Neural cell (in vitro differentiated cells): Measurements from ENCODE around the gene SLC25A13. TPM values are rescaled to one million over a fixed set of nuclear protein-coding genes. Genes with fewer than 3 reads are reported as not detected.

Experiments used
- H2AFZ ChIP-seq: fragments of 200-600, 300-800 bp; sonication (generic), shearing (Covaris generic); 2 replicates; pipeline ENCODE4 v1.6.0; 2014; ENCODE audit warnings: low read depth, mild to moderate bottlenecking, antibody characterized with exemption, low read length, moderate library complexity
- H3F3A ChIP-seq: fragments of 200-600 bp; shearing (Covaris generic); 2 replicates; pipeline ENCODE4 v1.6.1; 2016; ENCODE audit warnings: mild to moderate bottlenecking, moderate library complexity, mixed read lengths, antibody characterized with exemption, low read length; ENCODE audit not compliant: insufficient read depth, poor library complexity, severe bottlenecking
- H3K27ac ChIP-seq: fragments of 200-600, 300-800 bp; sonication (generic), shearing (Covaris generic); 2 replicates; pipeline ENCODE4 v1.5.1; 2014; ENCODE audit warnings: mild to moderate bottlenecking, low read length, moderate library complexity
- H3K27me3 ChIP-seq: fragments of 300-800, 200-600 bp; sonication (generic), shearing (Covaris generic); 2 replicates; pipeline ENCODE4 v1.6.0; 2014; ENCODE audit warnings: mild to moderate bottlenecking, low read depth, low read length, moderate library complexity; ENCODE audit not compliant: insufficient read depth
- H3K36me3 ChIP-seq: fragments of 300-800, 200-600 bp; sonication (generic), shearing (Covaris generic); 2 replicates; pipeline ENCODE4 v1.5.1; 2014; ENCODE audit warnings: mild to moderate bottlenecking, antibody characterized with exemption, low read length, moderate library complexity; ENCODE audit not compliant: insufficient read depth
- H3K4me2 ChIP-seq: fragments of 300-800, 200-600 bp; sonication (generic), shearing (Covaris generic); 2 replicates; pipeline ENCODE4 v1.6.0; 2014; ENCODE audit warnings: mild to moderate bottlenecking, low read length
- H3K4me3 ChIP-seq: fragments of 300-800, 200-600 bp; sonication (generic), shearing (Covaris generic); 2 replicates; pipeline ENCODE4 v1.5.1; 2014; ENCODE audit warnings: mild to moderate bottlenecking, low read length, moderate library complexity
- H3K79me2 ChIP-seq: fragments of 200-600 bp; shearing (Covaris generic); replicated peaks from 2 replicates; pipeline ENCODE4 v1.6.0; 2014; ENCODE audit warnings: mild to moderate bottlenecking, low read length, moderate library complexity; ENCODE audit not compliant: insufficient read depth
- H3K9ac ChIP-seq: fragments of 300-800, 200-600 bp; sonication (generic), shearing (Covaris generic); 2 replicates; pipeline ENCODE4 v1.6.1; 2016; ENCODE audit warnings: mild to moderate bottlenecking, low read length, mixed read lengths
- H3K9me2 ChIP-seq: fragments of 200-600 bp; shearing (Covaris generic); 2 replicates; pipeline ENCODE4 v1.6.1; 2016; ENCODE audit warnings: mild to moderate bottlenecking, low read length, mixed read lengths; ENCODE audit not compliant: insufficient read depth
- H3K9me3 ChIP-seq: fragments of 200-600, 300-800 bp; sonication (generic), shearing (Covaris generic); 2 replicates; pipeline ENCODE4 v1.6.1; 2016; ENCODE audit warnings: mild to moderate bottlenecking, mixed run types, low read length, moderate library complexity, mixed read lengths
- H4K20me1 ChIP-seq: fragments of 200-600 bp; shearing (Covaris generic); 2 replicates; pipeline ENCODE4 v1.6.1; 2016; ENCODE audit warnings: mild to moderate bottlenecking, mixed run types; ENCODE audit not compliant: insufficient read depth
- CTCF ChIP-seq: fragments of 450-650 bp; IDR thresholded peaks from 2 replicates; pipeline ENCODE4 v1.5.1; 2014; ENCODE audit warnings: antibody characterized with exemption, mild to moderate bottlenecking, moderate library complexity; ENCODE audit not compliant: poor library complexity, severe bottlenecking
- EP300 ChIP-seq: fragments of 450-650 bp; conservative IDR thresholded peaks from 2 replicates; pipeline ENCODE4 v1.6.1; 2014; ENCODE audit warnings: antibody characterized with exemption, mild to moderate bottlenecking, moderate library complexity; ENCODE audit not compliant: poor library complexity, severe bottlenecking
- EZH2 ChIP-seq: fragments of 200-600, 300-800 bp; shearing (Covaris generic), sonication (generic); IDR thresholded peaks from 2 replicates; pipeline ENCODE4 v1.6.1; 2014; ENCODE audit warnings: antibody characterized with exemption, low read length, borderline replicate concordance, mild to moderate bottlenecking; ENCODE audit not compliant: insufficient read depth, poor library complexity, severe bottlenecking
- MXI1 ChIP-seq: fragments of 450-650 bp; conservative IDR thresholded peaks from 2 replicates; pipeline ENCODE4 v1.6.1; 2014; ENCODE audit warnings: antibody characterized with exemption, mild to moderate bottlenecking; ENCODE audit not compliant: poor library complexity, severe bottlenecking
- POLR2AphosphoS5 ChIP-seq: IDR thresholded peaks from 2 replicates; pipeline ENCODE4 v1.6.1; 2012
- RAD21 ChIP-seq: fragments of 450-650 bp; conservative IDR thresholded peaks from 2 replicates; pipeline ENCODE4 v1.6.1; 2014; ENCODE audit warnings: antibody characterized with exemption, mild to moderate bottlenecking, moderate library complexity
- REST ChIP-seq: IDR thresholded peaks from 2 replicates; pipeline ENCODE4 v1.6.1; 2012; ENCODE audit warnings: borderline replicate concordance
- SMC3 ChIP-seq: fragments of 450-650 bp; conservative IDR thresholded peaks from 2 replicates; pipeline ENCODE4 v1.6.1; 2014; ENCODE audit warnings: antibody characterized with exemption, mild to moderate bottlenecking, moderate library complexity; ENCODE audit not compliant: poor library complexity
- TAF1 ChIP-seq: IDR thresholded peaks from 2 replicates; pipeline ENCODE4 v1.6.1; 2012; ENCODE audit warnings: low read depth
- polyA plus RNA-seq: library from polyadenylated mRNA; depleted of rRNA; stranded (reverse); fragments of >200 nt; gene quantifications from 2 replicates; pipeline ENCODE4 v1.2.3, GENCODE V29; 2014

SLC25A13 gene
- polyA plus RNA-seq, 1 donor from 2014 or later: 20.2 TPM

GRCh38 chr7:96126382-96126781 lies 195.5 kb downstream of the SLC25A13 start:
- Histone ChIP-seq H3K79me2 (no peaks in the 10 kb centered on the region), H3F3A (no peaks in the 10 kb centered on the region), H3K4me3 (no peak overlapping the region), H4K20me1 (no peaks in the 10 kb centered on the region), H3K9ac (no peak overlapping the region), H3K27ac (no peak overlapping the region), H3K9me3 (no peaks in the 10 kb centered on the region), H3K9me2 (no peaks in the 10 kb centered on the region), H3K27me3 (no peaks in the 10 kb centered on the region), H2AFZ (no peak overlapping the region), H3K4me2 (no peak overlapping the region), H3K36me3 (no peaks in the 10 kb centered on the region)
- no peak for TF ChIP-seq MXI1
- TF ChIP-seq EP300: no peak
- no peak for TF ChIP-seq CTCF
- TF ChIP-seq POLR2AphosphoS5: no peak
- no peak for TF ChIP-seq TAF1
- no peak for TF ChIP-seq REST
- TF ChIP-seq EZH2: no peak
- no peak for TF ChIP-seq RAD21
- no peak for TF ChIP-seq SMC3

GRCh38 chr7:96122746-96123145 lies 199.2 kb downstream of the SLC25A13 start:
- H4K20me1 ChIP-seq: no peaks in the 10 kb centered on the region
- TF ChIP-seq CTCF: no peak
- TF ChIP-seq POLR2AphosphoS5: no peak
- TF ChIP-seq MXI1: no peak
- no peak for TF ChIP-seq REST
- TF ChIP-seq RAD21: no peak
- no peak for TF ChIP-seq EZH2
- no peak for TF ChIP-seq TAF1
- TF ChIP-seq EP300: no peak
- no peak for TF ChIP-seq SMC3
- H3K9me2 ChIP-seq: no peaks in the 10 kb centered on the region

More at GRCh38 chr7:96122746-96123145, 199.2 kb downstream of the SLC25A13 start:
- H3K36me3 ChIP-seq: no peaks in the 10 kb centered on the region
- no peaks in the 10 kb centered on the region for H3K79me2 ChIP-seq
- no peak overlapping the region for H2AFZ ChIP-seq
- H3K9ac ChIP-seq: no peak overlapping the region
- no peaks in the 10 kb centered on the region for H3K27me3 ChIP-seq
- H3K4me2 ChIP-seq: no peak overlapping the region
- no peak overlapping the region for H3K4me3 ChIP-seq
- no peaks in the 10 kb centered on the region for H3F3A ChIP-seq
- H3K9me3 ChIP-seq: no peaks in the 10 kb centered on the region
- H3K27ac ChIP-seq: no peak overlapping the region
